ENCODE results near the gene POLR2I.
A peak's percentile ranks its signal among the peaks of the same experiment; 100 is the strongest.

Gene POLR2I

DNA sequence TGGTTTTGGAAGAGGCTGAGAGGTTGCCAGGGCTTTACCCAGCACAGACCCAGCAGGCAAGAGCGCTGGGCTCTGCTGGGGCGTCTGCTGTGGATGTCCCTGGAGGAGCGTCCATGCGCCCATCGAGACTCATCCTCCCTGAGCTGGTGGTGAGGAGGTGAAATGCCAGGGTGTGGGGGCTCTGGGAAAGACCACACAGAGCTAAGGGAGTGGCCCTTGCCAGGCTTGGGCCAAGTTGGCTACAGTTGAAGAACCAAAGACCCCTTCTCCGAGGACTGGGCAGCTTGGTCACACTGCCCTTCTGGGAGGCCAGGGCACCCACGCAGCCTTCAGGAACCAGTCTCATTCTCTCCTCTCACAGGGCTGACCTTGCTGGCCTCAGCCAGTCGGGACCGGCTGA lies 28.3 kb downstream of the POLR2I start:
- no peak for TF ChIP-seq EGR2 (tag by site-specific recombination; IDR thresholded peaks at IDR 0.05; ENCODE audit: low read depth)
- Histone ChIP-seq H3K36me3 (ENCODE audit: control insufficient read depth in 2 of 2, insufficient read depth in 1 of 2, low read length in 2 of 2) (peaks cover 91 to 97% of the 10 kb centered on the region in 2 experiments), H3K4me3 (ENCODE audit: low read depth, low read length) (no peak overlapping the region), H3K9me3 (ENCODE audit: control insufficient read depth, insufficient read depth, low read depth, low read length) (no peaks in the 10 kb centered on the region), H3K27ac (ENCODE audit: extremely low read depth, low read depth, low read length) (peak overlapping the region; percentile 22; the same call in 1 of the 2 replicates), H3K4me1 (ENCODE audit: control insufficient read depth, insufficient read depth, low read length) (no peaks in the 10 kb centered on the region)
- ChIA-PET CTCF (interaction anchor here (0.7 to 1.0 kb wide), 2 partner anchors 9 to 42 kb away, joined by 3 to 4 read pairs; no protein-coding TSS in a partner anchor), POLR2A (no interaction called here)

GRCh38 chr19:36084231-36085009 lies 30.3 kb downstream of the POLR2I start:
- H3K9me3 ChIP-seq (ENCODE audit: control insufficient read depth, insufficient read depth, low read depth, low read length), result no peaks in the 10 kb centered on the region
- no peak overlapping the region for H3K4me3 ChIP-seq (ENCODE audit: low read depth, low read length)
- no peaks in the 10 kb centered on the region for H3K4me1 ChIP-seq (ENCODE audit: control insufficient read depth, insufficient read depth, low read length)
- TF ChIP-seq ZNF404 (tag by site-specific recombination; IDR thresholded peaks at IDR 0.05) (no peak), GLIS2 (tag by site-specific recombination; IDR thresholded peaks at IDR 0.05) (peak; percentile 33; the same call in 1 of the 2 replicates), MZF1 (tag by site-specific recombination; IDR thresholded peaks at IDR 0.05; ENCODE audit: borderline replicate concordance) (no peak), ZNF416 (tag by site-specific recombination; IDR thresholded peaks at IDR 0.05) (no peak), PRDM10 (tag by site-specific recombination; IDR thresholded peaks at IDR 0.05) (peak; percentile 73), ZNF585B (tag by site-specific recombination; IDR thresholded peaks at IDR 0.05) (no peak), ZNF600 (tag by site-specific recombination; IDR thresholded peaks at IDR 0.05) (peak; percentile 65), ZNF645 (tag by site-specific recombination; IDR thresholded peaks at IDR 0.05) (no peak), ZIC2 (tag by site-specific recombination; IDR thresholded peaks at IDR 0.05) (peak; percentile 78), ZNF768 (tag by site-specific recombination; IDR thresholded peaks at IDR 0.05) (no peak), ZNF146 (tag by site-specific recombination; IDR thresholded peaks at IDR 0.05) (no peak), ZNF398 (tag by site-specific recombination; IDR thresholded peaks at IDR 0.05) (no peak), ZNF843 (tag by site-specific recombination; IDR thresholded peaks at IDR 0.05) (no peak), ZNF311 (tag by site-specific recombination; IDR thresholded peaks at IDR 0.05; ENCODE audit: borderline replicate concordance) (no peak)
- TF ChIP-seq, protein P1, sequence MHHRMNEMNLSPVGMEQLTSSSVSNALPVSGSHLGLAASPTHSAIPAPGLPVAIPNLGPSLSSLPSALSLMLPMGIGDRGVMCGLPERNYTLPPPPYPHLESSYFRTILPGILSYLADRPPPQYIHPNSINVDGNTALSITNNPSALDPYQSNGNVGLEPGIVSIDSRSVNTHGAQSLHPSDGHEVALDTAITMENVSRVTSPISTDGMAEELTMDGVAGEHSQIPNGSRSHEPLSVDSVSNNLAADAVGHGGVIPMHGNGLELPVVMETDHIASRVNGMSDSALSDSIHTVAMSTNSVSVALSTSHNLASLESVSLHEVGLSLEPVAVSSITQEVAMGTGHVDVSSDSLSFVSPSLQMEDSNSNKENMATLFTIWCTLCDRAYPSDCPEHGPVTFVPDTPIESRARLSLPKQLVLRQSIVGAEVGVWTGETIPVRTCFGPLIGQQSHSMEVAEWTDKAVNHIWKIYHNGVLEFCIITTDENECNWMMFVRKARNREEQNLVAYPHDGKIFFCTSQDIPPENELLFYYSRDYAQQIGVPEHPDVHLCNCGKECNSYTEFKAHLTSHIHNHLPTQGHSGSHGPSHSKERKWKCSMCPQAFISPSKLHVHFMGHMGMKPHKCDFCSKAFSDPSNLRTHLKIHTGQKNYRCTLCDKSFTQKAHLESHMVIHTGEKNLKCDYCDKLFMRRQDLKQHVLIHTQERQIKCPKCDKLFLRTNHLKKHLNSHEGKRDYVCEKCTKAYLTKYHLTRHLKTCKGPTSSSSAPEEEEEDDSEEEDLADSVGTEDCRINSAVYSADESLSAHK (tag by site-specific recombination; IDR thresholded peaks at IDR 0.05), result no peak
- no peak overlapping the region for H3K27ac ChIP-seq (ENCODE audit: extremely low read depth, low read depth, low read length)
- peaks cover 81 to 96% of the 10 kb centered on the region in 2 experiments for H3K36me3 ChIP-seq (ENCODE audit: control insufficient read depth in 2 of 2, insufficient read depth in 1 of 2, low read length in 2 of 2)
- ChIA-PET CTCF (interaction anchor here (0.6 to 2.5 kb wide), 4 partner anchors 23 to 1095 kb away, joined by 3 to 8 read pairs (median 4); no protein-coding TSS in a partner anchor), POLR2A (interaction anchor here (1.4 kb wide), 1 partner anchor 24 kb away, joined by 3 read pairs; no protein-coding TSS in a partner anchor)
